Trophoblast cell (in vitro differentiated cells and primary cell): ENCODE data around the gene ATP6V0A1.

Experiments
- DNase-seq, 2 donors: peaks; one replicate each; pipeline ENCODE4 v3.0.0-alpha.2; 2016
- H2AFZ ChIP-seq: 2 replicates; pipeline ENCODE4 v1.6.1; 2013; ENCODE audit warnings: low read length, moderate library complexity, mild to moderate bottlenecking; ENCODE audit not compliant: insufficient read depth, poor library complexity
- H2AK5ac ChIP-seq: 2 replicates; pipeline ENCODE4 v1.6.1; 2013; ENCODE audit warnings: mild to moderate bottlenecking, low read length
- H2BK120ac ChIP-seq: 2 replicates; pipeline ENCODE4 v1.6.1; 2013; ENCODE audit warnings: low read length, mild to moderate bottlenecking, moderate library complexity; ENCODE audit not compliant: insufficient read depth, poor library complexity
- H2BK12ac ChIP-seq: 2 replicates; pipeline ENCODE4 v1.6.1; 2013; ENCODE audit warnings: mild to moderate bottlenecking, low read length, moderate library complexity
- H2BK5ac ChIP-seq: 2 replicates; pipeline ENCODE4 v1.6.1; 2013; ENCODE audit warnings: low read length, low read depth, moderate library complexity, mild to moderate bottlenecking; ENCODE audit not compliant: poor library complexity
- H3K14ac ChIP-seq: 2 replicates; pipeline ENCODE4 v1.6.1; 2013; ENCODE audit warnings: mild to moderate bottlenecking, low read length
- H3K18ac ChIP-seq: 2 replicates; pipeline ENCODE4 v1.6.1; 2013; ENCODE audit warnings: mild to moderate bottlenecking, low read length
- H3K23ac ChIP-seq: 2 replicates; pipeline ENCODE4 v1.6.1; 2013; ENCODE audit warnings: low read length
- H3K27ac ChIP-seq: 2 replicates; pipeline ENCODE4 v1.5.1; 2013; ENCODE audit warnings: low read depth, mild to moderate bottlenecking, inconsistent platforms, low read length, moderate library complexity
- H3K27me3 ChIP-seq: 2 replicates; pipeline ENCODE4 v1.6.1; 2013; ENCODE audit warnings: inconsistent platforms, mild to moderate bottlenecking, low read length, moderate library complexity; ENCODE audit not compliant: insufficient read depth
- H3K36me3 ChIP-seq, 2 experiments: 1 replicate in 1 of 2; 2 replicates in 1 of 2; pipeline ENCODE4 v1.6.1; 2013; ENCODE audit warnings: low read length in 2 of 2, mild to moderate bottlenecking in 2 of 2, moderate library complexity in 1 of 2; ENCODE audit not compliant: insufficient read depth in 2 of 2, control insufficient read depth in 1 of 2
- H3K4ac ChIP-seq: 2 replicates; pipeline ENCODE4 v1.6.1; 2013; ENCODE audit warnings: low read depth, mild to moderate bottlenecking, low read length, moderate library complexity
- H3K4me1 ChIP-seq, 2 experiments: 1 replicate in 1 of 2; 2 replicates in 1 of 2; pipeline ENCODE4 v1.6.1; 2013; ENCODE audit warnings: low read length in 2 of 2, mild to moderate bottlenecking in 2 of 2, moderate library complexity in 1 of 2; ENCODE audit not compliant: insufficient read depth in 2 of 2, control insufficient read depth in 1 of 2
- H3K4me2 ChIP-seq: 2 replicates; pipeline ENCODE4 v1.6.1; 2013; ENCODE audit warnings: inconsistent platforms, mild to moderate bottlenecking, low read length, moderate library complexity
- H3K4me3 ChIP-seq: 2 replicates; pipeline ENCODE4 v1.5.1; 2013; ENCODE audit warnings: mild to moderate bottlenecking, low read depth, low read length, inconsistent platforms
- H3K79me1 ChIP-seq: one replicate; pipeline ENCODE4 v1.6.1; 2013; ENCODE audit warnings: low read length
- H3K79me2 ChIP-seq: 2 replicates; pipeline ENCODE4 v1.6.1; 2013; ENCODE audit warnings: low read length, mild to moderate bottlenecking; ENCODE audit not compliant: control insufficient read depth, insufficient read depth, poor library complexity
- H3K9ac ChIP-seq: 2 replicates; pipeline ENCODE4 v1.6.1; 2013; ENCODE audit warnings: mild to moderate bottlenecking, low read length
- H3K9me3 ChIP-seq: 2 replicates; pipeline ENCODE4 v1.6.1; 2013; ENCODE audit warnings: low read depth, mild to moderate bottlenecking, control low read depth, inconsistent platforms, low read length; ENCODE audit not compliant: insufficient read depth
- H4K12ac ChIP-seq: 2 replicates; pipeline ENCODE4 v1.6.1; 2013; ENCODE audit warnings: low read depth, mild to moderate bottlenecking, low read length, moderate library complexity
- H4K8ac ChIP-seq: 2 replicates; pipeline ENCODE4 v1.6.1; 2013; ENCODE audit warnings: low read depth, mild to moderate bottlenecking, low read length, moderate library complexity
- H4K91ac ChIP-seq: one replicate; pipeline ENCODE4 v1.6.1; 2013; ENCODE audit warnings: low read depth, mild to moderate bottlenecking, low read length, moderate library complexity
- WGBS: extraction: QIAGEN DNeasy Blood & Tissue Kit; methylation state at CpG from one replicate; pipeline ENCODE4 v1.1.7; 2013; ENCODE audit warnings: missing lambda C conversion rate; ENCODE audit not compliant: insufficient read length, insufficient coverage; ENCODE audit errors: extremely low coverage; 5-methylcytosine and 5-hydroxymethylcytosine counted together

ATP6V0A1 gene

DNA sequence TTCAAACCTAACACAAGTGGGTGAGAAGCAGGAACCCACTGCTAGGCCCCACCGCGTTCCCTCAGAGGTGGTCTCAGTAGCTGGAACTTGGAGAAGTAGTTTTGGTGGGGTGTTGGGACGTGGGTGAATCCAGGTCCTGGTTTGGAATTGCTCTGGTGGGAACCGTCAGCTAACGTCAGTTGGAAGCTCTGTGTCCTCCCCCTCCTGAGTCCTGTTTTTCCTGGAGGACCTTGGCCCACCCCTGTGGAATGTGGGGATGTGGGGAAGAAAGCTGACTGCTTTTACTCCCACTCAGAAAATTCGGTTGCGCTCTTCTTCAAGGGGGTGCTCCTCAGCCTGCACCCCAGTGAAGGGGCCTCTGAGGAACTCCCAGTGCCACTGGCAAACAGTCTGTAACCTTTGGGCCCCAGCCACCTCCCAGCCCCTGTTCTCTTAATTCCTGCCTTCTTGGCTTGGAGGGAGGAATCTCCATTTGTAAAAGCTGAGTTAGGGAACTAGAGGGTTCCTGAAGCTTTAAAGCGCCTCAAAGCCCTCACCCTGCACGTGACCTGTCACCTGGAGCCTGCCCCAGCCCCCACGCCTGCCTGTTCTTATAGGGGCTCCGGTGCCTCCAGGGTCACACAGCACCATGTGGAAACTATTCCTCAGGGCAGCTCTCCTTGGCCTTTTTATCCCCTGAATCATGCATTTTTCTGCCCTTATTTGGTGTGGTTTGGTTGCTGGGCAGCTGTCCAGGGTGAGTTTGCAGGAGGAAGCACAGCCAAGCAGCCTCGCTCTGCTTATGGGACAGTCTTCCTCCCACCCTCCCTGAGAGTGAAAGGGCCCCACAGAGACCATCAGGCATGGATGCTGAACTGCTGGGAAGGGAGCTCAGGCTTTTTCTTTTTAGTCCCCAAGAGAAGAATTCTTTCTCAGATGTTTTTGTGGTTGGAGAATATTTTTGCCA, 61.1 kb downstream of the ATP6V0A1 start:
- H2BK12ac ChIP-seq = peak overlapping the region; percentile 86
- H4K8ac ChIP-seq = peak overlapping the region; percentile 49
- H2AK5ac ChIP-seq = peak overlapping the region; percentile 65
- H3K23ac ChIP-seq = no peak overlapping the region
- H3K27me3 ChIP-seq = no peaks in the 10 kb centered on the region
- peak overlapping the region; percentile 53 for H3K4me2 ChIP-seq
- peak overlapping the region; percentile 93 for H2BK120ac ChIP-seq
- H3K4me3 ChIP-seq = no peak overlapping the region
- no peak overlapping the region for H2AFZ ChIP-seq
- H3K14ac ChIP-seq = peak overlapping the region; percentile 87
- peak; percentile 92 to 98 for DNase-seq
- peaks cover 34% of the 10 kb centered on the region for H3K79me1 ChIP-seq
- H4K12ac ChIP-seq = peak overlapping the region; percentile 10
- peaks cover 46 to 47% of the 10 kb centered on the region in 2 experiments for H3K4me1 ChIP-seq
- H3K9ac ChIP-seq = no peak overlapping the region
- H3K9me3 ChIP-seq = no peaks in the 10 kb centered on the region
- H3K4ac ChIP-seq = peak overlapping the region; percentile 35
- peak overlapping the region; percentile 93 for H2BK5ac ChIP-seq
- no CpG with 5 or more reads among the region's 12 CpGs for WGBS
- peaks cover 3% of the 10 kb centered on the region for H3K79me2 ChIP-seq
- peak overlapping the region; percentile 97 for H3K27ac ChIP-seq
- peaks cover 17 to 19% of the 10 kb centered on the region in 2 experiments for H3K36me3 ChIP-seq
- peak overlapping the region; percentile 93 for H4K91ac ChIP-seq
- H3K18ac ChIP-seq = peak overlapping the region; percentile 44

DNA sequence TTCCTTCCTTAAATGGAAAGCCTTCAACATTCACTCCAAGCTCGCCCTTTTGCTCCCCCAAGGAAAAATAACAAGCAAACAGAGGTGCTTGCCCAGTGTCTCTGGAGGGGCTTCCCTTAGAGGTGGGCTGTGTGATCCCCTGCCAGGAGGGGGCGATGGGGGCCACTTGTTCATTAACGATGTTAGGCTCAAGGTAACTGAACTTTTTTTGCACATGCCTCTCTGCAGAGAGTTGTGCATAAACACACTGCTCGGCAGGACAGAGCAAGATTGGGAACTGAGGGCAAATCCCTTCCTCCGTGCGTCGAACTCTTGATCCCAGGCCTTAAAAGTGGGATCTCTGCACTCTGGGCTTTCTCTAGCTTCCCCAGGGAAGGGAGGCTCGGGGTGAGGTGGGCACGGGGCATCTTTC, 61.9 kb downstream of the ATP6V0A1 start:
- DNase-seq = no peak
- Histone ChIP-seq H3K23ac (no peak overlapping the region), H3K27ac (peak overlapping the region; percentile 92), H3K36me3 (peaks cover 17 to 19% of the 10 kb centered on the region in 2 experiments), H4K91ac (peak overlapping the region; percentile 87), H3K4me1 (peaks cover 46 to 47% of the 10 kb centered on the region in 2 experiments), H3K9ac (no peak overlapping the region), H3K79me2 (peaks cover 3% of the 10 kb centered on the region), H4K12ac (peak overlapping the region; percentile 71), H3K9me3 (no peaks in the 10 kb centered on the region), H2BK5ac (peak overlapping the region; percentile 92), H3K79me1 (peaks cover 34% of the 10 kb centered on the region), H3K4ac (peak overlapping the region; percentile 64), H2BK12ac (peak overlapping the region; percentile 94), H3K4me2 (peak overlapping the region; percentile 12), H2BK120ac (peak overlapping the region; percentile 93), H4K8ac (peak overlapping the region; percentile 64), H3K27me3 (no peaks in the 10 kb centered on the region), H3K18ac (peak overlapping the region; percentile 81), H2AK5ac (peak overlapping the region; percentile 79), H3K14ac (peak overlapping the region; percentile 82), H2AFZ (peak overlapping the region; percentile 60), H3K4me3 (no peak overlapping the region)
- WGBS = no CpG with 5 or more reads among the region's 9 CpGs

DNA sequence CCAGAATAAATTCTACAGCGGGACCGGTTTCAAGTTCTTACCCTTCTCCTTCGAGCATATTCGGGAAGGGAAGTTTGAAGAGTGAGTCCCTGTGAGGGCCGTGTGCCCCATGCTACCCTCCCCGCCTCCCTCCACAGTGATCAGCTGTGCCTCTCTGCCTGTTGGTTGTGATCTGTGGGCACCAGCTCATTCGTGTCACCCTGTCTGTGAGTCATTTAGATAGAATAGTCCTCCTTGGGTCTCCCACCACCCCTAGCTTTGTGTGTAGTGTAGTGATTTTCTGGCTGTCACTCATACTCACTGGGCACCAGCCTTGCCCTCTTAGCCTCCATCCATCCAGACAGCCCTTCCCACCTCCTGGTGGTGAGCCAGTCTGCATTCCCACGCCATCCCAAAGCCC, 62.4 kb downstream of the ATP6V0A1 start:
- WGBS = no CpG with 5 or more reads among the region's 8 CpGs
- peak overlapping the region; percentile 8 for H2AFZ ChIP-seq
- H2AK5ac ChIP-seq = peak overlapping the region; percentile 97
- peak overlapping the region; percentile 88 for H3K18ac ChIP-seq
- peak overlapping the region; percentile 87 for H4K91ac ChIP-seq
- H3K79me2 ChIP-seq = peaks cover 3% of the 10 kb centered on the region
- peaks cover 46 to 47% of the 10 kb centered on the region in 2 experiments for H3K4me1 ChIP-seq
- H2BK5ac ChIP-seq = peak overlapping the region; percentile 92
- H3K14ac ChIP-seq = peak overlapping the region; percentile 90
- peaks cover 34% of the 10 kb centered on the region for H3K79me1 ChIP-seq
- no peaks in the 10 kb centered on the region for H3K27me3 ChIP-seq
- H3K4ac ChIP-seq = peak overlapping the region; percentile 55
- H3K4me3 ChIP-seq = no peak overlapping the region
- peak overlapping the region; percentile 64 for H4K8ac ChIP-seq
- H3K4me2 ChIP-seq = no peak overlapping the region
- no peak overlapping the region for H4K12ac ChIP-seq
- DNase-seq = no peak
- H3K23ac ChIP-seq = no peak overlapping the region
- H2BK12ac ChIP-seq = peak overlapping the region; percentile 94
- no peaks in the 10 kb centered on the region for H3K9me3 ChIP-seq
- no peak overlapping the region for H3K9ac ChIP-seq
- peak overlapping the region; percentile 92 for H3K27ac ChIP-seq
- H2BK120ac ChIP-seq = peak overlapping the region; percentile 93
- H3K36me3 ChIP-seq = peaks cover 17 to 19% of the 10 kb centered on the region in 2 experiments

DNA sequence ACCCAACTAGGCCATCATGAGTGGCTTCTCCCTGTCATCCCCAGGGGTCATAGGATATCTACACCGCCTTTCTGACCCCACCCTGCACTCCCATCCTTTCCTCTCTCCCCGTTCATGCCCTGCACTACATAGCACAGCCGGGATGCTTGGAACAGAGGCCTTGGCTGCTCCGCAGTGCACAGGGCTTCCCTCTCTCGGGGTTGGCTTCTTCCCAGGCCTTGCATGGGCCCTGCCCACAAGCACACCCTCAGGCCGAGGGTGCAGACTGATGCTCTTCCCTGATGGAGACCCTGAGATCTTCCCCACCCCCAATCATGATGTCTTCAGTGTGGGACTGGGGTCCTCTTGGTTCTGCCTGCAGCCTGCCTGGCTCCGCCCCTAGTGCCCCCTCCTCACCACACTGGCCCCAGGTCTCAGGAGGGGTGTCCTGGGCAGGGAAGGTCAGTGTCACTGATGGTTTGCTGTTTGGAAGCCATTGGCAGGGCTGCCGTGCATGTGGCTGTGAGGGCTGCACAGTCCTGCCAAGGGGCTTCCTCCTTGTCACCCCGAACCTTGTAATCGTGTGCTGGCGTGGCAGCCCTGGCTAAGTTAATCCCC, 63.1 kb downstream of the ATP6V0A1 start:
- DNase-seq = no peak
- Histone ChIP-seq H3K4ac (no peak overlapping the region), H3K18ac (peak overlapping the region; percentile 32), H2BK120ac (peak overlapping the region; percentile 23), H2BK12ac (peak overlapping the region; percentile 94), H3K79me1 (peaks cover 34% of the 10 kb centered on the region), H3K4me1 (peaks cover 46 to 47% of the 10 kb centered on the region in 2 experiments), H3K9ac (no peak overlapping the region), H4K12ac (no peak overlapping the region), H3K23ac (no peak overlapping the region), H3K36me3 (peaks cover 13 to 17% of the 10 kb centered on the region in 2 experiments), H3K4me3 (no peak overlapping the region), H4K91ac (peak overlapping the region; percentile 87), H2AK5ac (peak overlapping the region; percentile 97), H4K8ac (peak overlapping the region; percentile 7), H3K9me3 (no peaks in the 10 kb centered on the region), H2AFZ (no peak overlapping the region), H3K4me2 (no peak overlapping the region), H2BK5ac (peak overlapping the region; percentile 2), H3K27me3 (no peaks in the 10 kb centered on the region), H3K79me2 (peaks cover 3% of the 10 kb centered on the region), H3K14ac (peak overlapping the region; percentile 90), H3K27ac (peak overlapping the region; percentile 92)
- no CpG with 5 or more reads among the region's 11 CpGs for WGBS
